ENCODE data around the gene HOXA3. TPM values are rescaled to one million over a fixed set of nuclear protein-coding genes. Genes with fewer than 3 reads are reported as not detected.
A peak's percentile ranks its signal among the peaks of the same experiment; 100 is the strongest.

Gene HOXA3
- polyA plus RNA-seq, 1 donor, result 19.1 TPM

- Histone ChIP-seq H3K27me3 (ENCODE audit: control insufficient read depth, insufficient read depth, low read length) (peaks cover 3% of the 10 kb centered on the region), H3K27ac (ENCODE audit: low read length) (peak overlapping the region; percentile 81), H3K36me3 (ENCODE audit: control insufficient read depth, insufficient read depth, low read length) (peaks cover 23% of the 10 kb centered on the region), H3K9me3 (ENCODE audit: control insufficient read depth, low read depth, low read length) (peaks cover 2% of the 10 kb centered on the region), H3K4me1 (ENCODE audit: control insufficient read depth, insufficient read depth, low read length) (peaks cover 61% of the 10 kb centered on the region), H3K4me3 (ENCODE audit: low read length) (peak overlapping the region; percentile 58)
- WGBS (ENCODE audit: insufficient coverage, low lambda C conversion rate), result 10% methylated on average over 2 of the region's 45 CpGs
- peak in 1 of 2 donors; percentile 89 for DNase-seq
Measured at GRCh38 chr7:27115221-27116026, 37.0 kb downstream of the HOXA3 start.

GRCh38 chr7:27114881-27115220 lies 37.5 kb downstream of the HOXA3 start:
- Histone ChIP-seq H3K9me3 (ENCODE audit: control insufficient read depth, low read depth, low read length) (peaks cover 5% of the 10 kb centered on the region), H3K27ac (ENCODE audit: low read length) (peak overlapping the region; percentile 81), H3K4me1 (ENCODE audit: control insufficient read depth, insufficient read depth, low read length) (peaks cover 58% of the 10 kb centered on the region), H3K4me3 (ENCODE audit: low read length) (peak overlapping the region; percentile 58), H3K27me3 (ENCODE audit: control insufficient read depth, insufficient read depth, low read length) (peaks cover 3% of the 10 kb centered on the region), H3K36me3 (ENCODE audit: control insufficient read depth, insufficient read depth, low read length) (peaks cover 25% of the 10 kb centered on the region)
- no peak for DNase-seq
- WGBS (ENCODE audit: insufficient coverage, low lambda C conversion rate), result 40% methylated on average over 1 of the region's 6 CpGs

- Histone ChIP-seq H3K27me3 (ENCODE audit: control insufficient read depth, insufficient read depth, low read length) (peaks cover 3% of the 10 kb centered on the region), H3K27ac (ENCODE audit: low read length) (peak overlapping the region; percentile 81)
- no CpG with 5 or more reads among the region's 26 CpGs for WGBS (ENCODE audit: insufficient coverage, low lambda C conversion rate)
Measured at GRCh38 chr7:27113991-27114769, 38.2 kb downstream of the HOXA3 start.

GRCh38 chr7:27112955-27113949 lies 39.1 kb downstream of the HOXA3 start:
- peaks cover 5% of the 10 kb centered on the region for H3K9me3 ChIP-seq (ENCODE audit: control insufficient read depth, low read depth, low read length)
- peaks cover 48% of the 10 kb centered on the region for H3K4me1 ChIP-seq (ENCODE audit: control insufficient read depth, insufficient read depth, low read length)
- WGBS (ENCODE audit: insufficient coverage, low lambda C conversion rate), result 0% methylated on average over 1 of the region's 57 CpGs
- H3K4me3 ChIP-seq (ENCODE audit: low read length), result peak overlapping the region; percentile 53
- H3K27ac ChIP-seq (ENCODE audit: low read length), result peak overlapping the region; percentile 81
- peak; percentile 80 to 89 for DNase-seq
- H3K36me3 ChIP-seq (ENCODE audit: control insufficient read depth, insufficient read depth, low read length), result peaks cover 27% of the 10 kb centered on the region
- peaks cover 3% of the 10 kb centered on the region for H3K27me3 ChIP-seq (ENCODE audit: control insufficient read depth, insufficient read depth, low read length)

More at GRCh38 chr7:27113991-27114769, 38.2 kb downstream of the HOXA3 start:
- DNase-seq, result peak in 1 of 2 donors; percentile 70
- Histone ChIP-seq H3K4me1 (ENCODE audit: control insufficient read depth, insufficient read depth, low read length) (peaks cover 52% of the 10 kb centered on the region), H3K4me3 (ENCODE audit: low read length) (peak overlapping the region; percentile 53), H3K9me3 (ENCODE audit: control insufficient read depth, low read depth, low read length) (peaks cover 5% of the 10 kb centered on the region), H3K36me3 (ENCODE audit: control insufficient read depth, insufficient read depth, low read length) (peaks cover 28% of the 10 kb centered on the region)

GRCh38 chr7:27112361-27112760 lies 40.0 kb downstream of the HOXA3 start:
- Histone ChIP-seq H3K36me3 (ENCODE audit: control insufficient read depth, insufficient read depth, low read length) (peaks cover 30% of the 10 kb centered on the region), H3K4me3 (ENCODE audit: low read length) (peak overlapping the region; percentile 53), H3K27me3 (ENCODE audit: control insufficient read depth, insufficient read depth, low read length) (peaks cover 3% of the 10 kb centered on the region), H3K9me3 (ENCODE audit: control insufficient read depth, low read depth, low read length) (peaks cover 8% of the 10 kb centered on the region), H3K27ac (ENCODE audit: low read length) (peak overlapping the region; percentile 81), H3K4me1 (ENCODE audit: control insufficient read depth, insufficient read depth, low read length) (peaks cover 42% of the 10 kb centered on the region)
- no peak for DNase-seq
- 63% methylated on average over 2 of the region's 4 CpGs for WGBS (ENCODE audit: insufficient coverage, low lambda C conversion rate)

GRCh38 chr7:27111751-27112277 lies 40.6 kb downstream of the HOXA3 start:
- peaks cover 3% of the 10 kb centered on the region for H3K27me3 ChIP-seq (ENCODE audit: control insufficient read depth, insufficient read depth, low read length)
- peak overlapping the region; percentile 53 for H3K4me3 ChIP-seq (ENCODE audit: low read length)
- no CpG with 5 or more reads among the region's 4 CpGs for WGBS (ENCODE audit: insufficient coverage, low lambda C conversion rate)
- peaks cover 37% of the 10 kb centered on the region for H3K4me1 ChIP-seq (ENCODE audit: control insufficient read depth, insufficient read depth, low read length)
- no peak for DNase-seq
- H3K36me3 ChIP-seq (ENCODE audit: control insufficient read depth, insufficient read depth, low read length), result peaks cover 27% of the 10 kb centered on the region
- H3K27ac ChIP-seq (ENCODE audit: low read length), result peak overlapping the region; percentile 81
- H3K9me3 ChIP-seq (ENCODE audit: control insufficient read depth, low read depth, low read length), result peaks cover 8% of the 10 kb centered on the region

GRCh38 chr7:27111042-27111750 lies 41.2 kb downstream of the HOXA3 start:
- peak overlapping the region; percentile 53 for H3K4me3 ChIP-seq (ENCODE audit: low read length)

GRCh38 chr7:27110186-27111031 lies 42.0 kb downstream of the HOXA3 start:
- Histone ChIP-seq H3K4me3 (ENCODE audit: low read length) (peak overlapping the region; percentile 19), H3K9me3 (ENCODE audit: control insufficient read depth, low read depth, low read length) (peaks cover 10% of the 10 kb centered on the region), H3K4me1 (ENCODE audit: control insufficient read depth, insufficient read depth, low read length) (peaks cover 25% of the 10 kb centered on the region), H3K36me3 (ENCODE audit: control insufficient read depth, insufficient read depth, low read length) (peaks cover 25% of the 10 kb centered on the region), H3K27ac (ENCODE audit: low read length) (peak overlapping the region; percentile 81), H3K27me3 (ENCODE audit: control insufficient read depth, insufficient read depth, low read length) (peaks cover 3% of the 10 kb centered on the region)
- WGBS (ENCODE audit: insufficient coverage, low lambda C conversion rate), result 20% methylated on average over 1 of the region's 66 CpGs
- peak; percentile 73 to 74 for DNase-seq

More at GRCh38 chr7:27111042-27111750, 41.2 kb downstream of the HOXA3 start:
- H3K9me3 ChIP-seq (ENCODE audit: control insufficient read depth, low read depth, low read length), result peaks cover 10% of the 10 kb centered on the region
- H3K27me3 ChIP-seq (ENCODE audit: control insufficient read depth, insufficient read depth, low read length), result peaks cover 3% of the 10 kb centered on the region
- no peak for DNase-seq
- H3K4me1 ChIP-seq (ENCODE audit: control insufficient read depth, insufficient read depth, low read length), result peaks cover 32% of the 10 kb centered on the region
- H3K36me3 ChIP-seq (ENCODE audit: control insufficient read depth, insufficient read depth, low read length), result peaks cover 27% of the 10 kb centered on the region
- peak overlapping the region; percentile 81 for H3K27ac ChIP-seq (ENCODE audit: low read length)
- no CpG with 5 or more reads among the region's 6 CpGs for WGBS (ENCODE audit: insufficient coverage, low lambda C conversion rate)
